ENCODE measurements around the gene EFCAB6. TPM values are rescaled to one million over a fixed set of nuclear protein-coding genes. Genes with fewer than 3 reads are reported as not detected.

Gene EFCAB6
- total and polyA plus RNA-seq, 8 donors: 0.29 to 10.5 (median 3.5) TPM

- no peaks in the 10 kb centered on the region for H3K9me3 ChIP-seq
- 74 to 85% (median 82%) methylated on average over 10 to 12 of the region's 12 CpGs for WGBS, 5 donors
- no peaks in the 10 kb centered on the region for H3K36me3 ChIP-seq
- no peak overlapping the region for H3K4me3 ChIP-seq
- H3K27me3 ChIP-seq: peaks cover 0 to 11% (median 0%) of the 10 kb centered on the region in 3 donors
- no peak for TF ChIP-seq POLR2A (IDR thresholded peaks at IDR 0.05)
- TF ChIP-seq EP300 (IDR thresholded peaks at IDR 0.05): no peak
- no peak for TF ChIP-seq CTCF (IDR thresholded peaks at IDR 0.05)
- no peak for TF ChIP-seq POLR2AphosphoS5 (IDR thresholded peaks at IDR 0.05)
- DNase-seq: no peak
- no peak overlapping the region for H3K27ac ChIP-seq
- intact Hi-C loops (cut with DNase I; ENCODE audit: low total_unique reads): no loop called here
- H3K4me1 ChIP-seq: no peaks in the 10 kb centered on the region
Measured at GRCh38 chr22:43506487-43506886, 305.6 kb downstream of the EFCAB6 start.

GRCh38 chr22:43505896-43506295 is 306.2 kb downstream of the EFCAB6 start:
- intact Hi-C loops (cut with DNase I; ENCODE audit: low total_unique reads): no loop called here
- no peak overlapping the region for H3K27ac ChIP-seq

GRCh38 chr22:43505423-43505822 is 306.7 kb downstream of the EFCAB6 start:
- no peaks in the 10 kb centered on the region for H3K9me3 ChIP-seq
- 91 to 93% (median 92%) methylated on average over 14 of the region's 14 CpGs for WGBS, 5 donors
- no peaks in the 10 kb centered on the region for H3K36me3 ChIP-seq
- H3K4me3 ChIP-seq: no peak overlapping the region
- intact Hi-C loops (cut with DNase I; ENCODE audit: low total_unique reads): no loop called here
- no peak overlapping the region for H3K27ac ChIP-seq
- no peaks in the 10 kb centered on the region for H3K4me1 ChIP-seq
- no peak for DNase-seq
- TF ChIP-seq POLR2AphosphoS5 (IDR thresholded peaks at IDR 0.05) (no peak), EP300 (IDR thresholded peaks at IDR 0.05) (no peak), CTCF (IDR thresholded peaks at IDR 0.05) (no peak), POLR2A (IDR thresholded peaks at IDR 0.05) (no peak)
- peaks cover 0 to 10% (median 0%) of the 10 kb centered on the region in 3 donors for H3K27me3 ChIP-seq

More at GRCh38 chr22:43505896-43506295, 306.2 kb downstream of the EFCAB6 start:
- no peak for DNase-seq
- Histone ChIP-seq H3K4me1 (no peaks in the 10 kb centered on the region), H3K4me3 (no peak overlapping the region), H3K36me3 (no peaks in the 10 kb centered on the region), H3K9me3 (no peaks in the 10 kb centered on the region), H3K27me3 (peaks cover 0 to 11% (median 0%) of the 10 kb centered on the region in 3 donors)
- 56 to 73% (median 67%) methylated on average over 8 of the region's 8 CpGs for WGBS, 5 donors
- TF ChIP-seq EP300 (IDR thresholded peaks at IDR 0.05) (no peak), POLR2AphosphoS5 (IDR thresholded peaks at IDR 0.05) (no peak), POLR2A (IDR thresholded peaks at IDR 0.05) (no peak), CTCF (IDR thresholded peaks at IDR 0.05) (no peak)

- Histone ChIP-seq H3K4me3 (no peak overlapping the region), H3K27ac (no peak overlapping the region), H3K9me3 (no peaks in the 10 kb centered on the region), H3K36me3 (no peaks in the 10 kb centered on the region), H3K4me1 (no peaks in the 10 kb centered on the region), H3K27me3 (peaks cover 0 to 7% (median 0%) of the 10 kb centered on the region in 3 donors)
- 92 to 95% (median 93%) methylated on average over 7 of the region's 7 CpGs for WGBS, 5 donors
- intact Hi-C loops (cut with DNase I; ENCODE audit: low total_unique reads): no loop called here
- no peak for DNase-seq
- no peak for TF ChIP-seq POLR2AphosphoS5 (IDR thresholded peaks at IDR 0.05)
- TF ChIP-seq POLR2A (IDR thresholded peaks at IDR 0.05): no peak
- no peak for TF ChIP-seq CTCF (IDR thresholded peaks at IDR 0.05)
- no peak for TF ChIP-seq EP300 (IDR thresholded peaks at IDR 0.05)
Measured at GRCh38 chr22:43504666-43505261, 307.3 kb downstream of the EFCAB6 start.
